Hepatocyte (in vitro differentiated cells): ENCODE measurements around the gene PDP2. TPM values are rescaled to one million over a fixed set of nuclear protein-coding genes. Genes with fewer than 3 reads are reported as not detected.

Experiments
- DNase-seq: peaks from one replicate; pipeline ENCODE4 v3.0.0-alpha.2; 2016; ENCODE audit warnings: low spot score
- H2AFZ ChIP-seq: fragments of 200-600 bp; sonication (generic); 2 replicates; pipeline ENCODE4 v1.6.0; 2016; ENCODE audit warnings: antibody characterized with exemption, mild to moderate bottlenecking
- H3K27ac ChIP-seq: fragments of 200-600 bp; sonication (generic); 2 replicates; pipeline ENCODE4 v1.5.1; 2016; ENCODE audit warnings: mild to moderate bottlenecking
- H3K27me3 ChIP-seq: fragments of 200-600 bp; sonication (generic); 2 replicates; pipeline ENCODE4 v1.6.1; 2016
- H3K36me3 ChIP-seq: fragments of 200-600 bp; sonication (generic); replicated peaks from 2 replicates; pipeline ENCODE4 v1.5.1; 2016; ENCODE audit warnings: low read depth; ENCODE audit not compliant: insufficient read depth
- H3K4me1 ChIP-seq: fragments of 200-600 bp; sonication (generic); 2 replicates; pipeline ENCODE4 v1.5.1; 2016; ENCODE audit warnings: mild to moderate bottlenecking, moderate library complexity; ENCODE audit not compliant: insufficient read depth
- H3K4me2 ChIP-seq: fragments of 200-600 bp; sonication (generic); 2 replicates; pipeline ENCODE4 v1.6.0; 2016
- H3K4me3 ChIP-seq: fragments of 200-600 bp; sonication (generic); 2 replicates; pipeline ENCODE4 v1.5.1; 2016; ENCODE audit warnings: mild to moderate bottlenecking
- H3K79me2 ChIP-seq: fragments of 200-600 bp; sonication (generic); 2 replicates; pipeline ENCODE4 v1.6.0; 2017; ENCODE audit warnings: mild to moderate bottlenecking
- H3K9me2 ChIP-seq: fragments of 200-600 bp; sonication (generic); replicated peaks from 2 replicates; pipeline ENCODE4 v1.6.0; 2017; ENCODE audit warnings: mild to moderate bottlenecking; ENCODE audit not compliant: insufficient read depth
- H3K9me3 ChIP-seq: fragments of 200-600 bp; sonication (generic); 2 replicates; pipeline ENCODE4 v1.5.1; 2016; ENCODE audit warnings: low read depth, mild to moderate bottlenecking
- H4K20me1 ChIP-seq: fragments of 200-600 bp; sonication (generic); 2 replicates; pipeline ENCODE4 v1.6.0; 2016; ENCODE audit warnings: mild to moderate bottlenecking; ENCODE audit not compliant: insufficient read depth, poor library complexity, severe bottlenecking
- EZH2 ChIP-seq: fragments of 200-600 bp; sonication (generic); IDR thresholded peaks from 2 replicates; pipeline ENCODE4 v1.6.1; 2016; ENCODE audit warnings: antibody characterized with exemption, mild to moderate bottlenecking, borderline replicate concordance
- EZH2phosphoT487 ChIP-seq: fragments of 200-600 bp; sonication (generic); IDR thresholded peaks from one replicate; pipeline ENCODE4 v1.6.1; 2018; ENCODE audit warnings: antibody characterized with exemption, mild to moderate bottlenecking, low read depth, moderate library complexity; ENCODE audit not compliant: unreplicated experiment, severe bottlenecking
- WGBS: methylation state at CpG from one replicate; pipeline ENCODE4 v1.1.6; 2016; ENCODE audit warnings: low lambda C conversion rate; ENCODE audit errors: missing lambda C conversion rate; 5-methylcytosine and 5-hydroxymethylcytosine counted together
- polyA plus RNA-seq: library from polyadenylated mRNA; unstranded; fragments of >200 nt; fragmentation: Nextera tagmentation; extraction: Ambion mirVana; gene quantifications from 2 replicates; pipeline ENCODE4 v1.2.1, GENCODE V29; 2016
- total RNA-seq: library from RNA; depleted of rRNA; stranded (reverse); fragments of >200 nt; gene quantifications from 2 replicates; pipeline ENCODE4 v1.2.3, GENCODE V29; 2014
- TF ChIP-seq, protein P1 (sequence below): fragments of 200-600 bp; sonication (generic); IDR thresholded peaks from 2 replicates; pipeline ENCODE4 v1.5.1; 2016; ENCODE audit warnings: antibody characterized with exemption, mild to moderate bottlenecking; ENCODE audit not compliant: poor library complexity

The PDP2 gene
- total and polyA plus RNA-seq, 2 experiments from 2014 or later, result 5.2 to 17.7 TPM

DNA sequence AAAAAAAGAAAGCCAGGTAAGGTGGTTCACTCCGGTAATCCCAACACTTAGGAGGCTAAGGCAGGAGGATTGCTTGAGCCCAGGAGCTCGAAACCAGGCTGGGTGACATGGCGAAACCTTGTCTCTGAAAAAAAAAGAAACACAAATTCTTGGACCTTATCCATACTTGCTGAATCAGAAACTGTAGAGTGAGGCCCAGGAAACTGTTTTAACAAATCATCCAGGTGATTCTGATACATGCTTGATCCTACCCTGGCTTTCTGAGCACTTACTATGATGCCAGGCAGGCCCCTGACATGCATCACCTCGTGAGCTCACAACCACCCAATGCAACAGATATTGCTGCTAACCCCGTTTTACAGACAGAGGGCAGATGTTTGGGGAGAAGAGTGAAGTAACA is 45.6 kb upstream of the PDP2 start:
- no peak for TF ChIP-seq EZH2phosphoT487
- TF ChIP-seq EZH2, result no peak
- TF ChIP-seq, protein P1, sequence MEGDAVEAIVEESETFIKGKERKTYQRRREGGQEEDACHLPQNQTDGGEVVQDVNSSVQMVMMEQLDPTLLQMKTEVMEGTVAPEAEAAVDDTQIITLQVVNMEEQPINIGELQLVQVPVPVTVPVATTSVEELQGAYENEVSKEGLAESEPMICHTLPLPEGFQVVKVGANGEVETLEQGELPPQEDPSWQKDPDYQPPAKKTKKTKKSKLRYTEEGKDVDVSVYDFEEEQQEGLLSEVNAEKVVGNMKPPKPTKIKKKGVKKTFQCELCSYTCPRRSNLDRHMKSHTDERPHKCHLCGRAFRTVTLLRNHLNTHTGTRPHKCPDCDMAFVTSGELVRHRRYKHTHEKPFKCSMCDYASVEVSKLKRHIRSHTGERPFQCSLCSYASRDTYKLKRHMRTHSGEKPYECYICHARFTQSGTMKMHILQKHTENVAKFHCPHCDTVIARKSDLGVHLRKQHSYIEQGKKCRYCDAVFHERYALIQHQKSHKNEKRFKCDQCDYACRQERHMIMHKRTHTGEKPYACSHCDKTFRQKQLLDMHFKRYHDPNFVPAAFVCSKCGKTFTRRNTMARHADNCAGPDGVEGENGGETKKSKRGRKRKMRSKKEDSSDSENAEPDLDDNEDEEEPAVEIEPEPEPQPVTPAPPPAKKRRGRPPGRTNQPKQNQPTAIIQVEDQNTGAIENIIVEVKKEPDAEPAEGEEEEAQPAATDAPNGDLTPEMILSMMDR, result no peak
- H3K4me2 ChIP-seq, result no peak overlapping the region
- H3K27ac ChIP-seq, result no peak overlapping the region
- H3K27me3 ChIP-seq, result peaks cover 5% of the 10 kb centered on the region
- H3K79me2 ChIP-seq, result peaks cover 4% of the 10 kb centered on the region
- no peak overlapping the region for H3K4me3 ChIP-seq
- no peaks in the 10 kb centered on the region for H3K36me3 ChIP-seq
- H4K20me1 ChIP-seq, result peaks cover 3% of the 10 kb centered on the region
- H2AFZ ChIP-seq, result no peak overlapping the region
- DNase-seq, result no peak
- no peaks in the 10 kb centered on the region for H3K9me2 ChIP-seq
- H3K4me1 ChIP-seq, result peaks cover 3% of the 10 kb centered on the region
- WGBS, result 85% methylated on average over 5 of the region's 5 CpGs
- no peaks in the 10 kb centered on the region for H3K9me3 ChIP-seq

DNA sequence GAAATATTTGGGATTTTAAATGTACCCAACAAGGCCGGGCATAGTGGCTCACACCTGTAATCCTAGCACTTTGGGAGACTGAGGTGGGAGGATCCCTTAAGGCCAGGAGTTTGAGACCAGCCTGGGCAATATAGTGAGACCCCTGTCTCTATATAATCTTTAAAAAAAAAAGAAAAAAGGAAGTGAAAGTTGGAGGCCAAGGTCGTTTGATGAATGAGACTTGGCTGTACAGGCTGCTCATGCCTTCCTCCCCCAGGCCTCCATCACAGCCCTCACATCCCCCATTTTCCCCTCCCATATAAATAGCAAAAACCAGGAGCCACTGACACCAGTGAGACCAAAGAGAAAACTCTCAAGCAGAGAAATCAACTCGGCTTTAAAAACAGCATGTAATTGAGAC is 39.4 kb upstream of the PDP2 start:
- Histone ChIP-seq H3K9me3 (no peaks in the 10 kb centered on the region), H3K79me2 (no peaks in the 10 kb centered on the region), H3K27me3 (peaks cover 32% of the 10 kb centered on the region), H3K4me1 (peaks cover 3% of the 10 kb centered on the region), H3K36me3 (no peaks in the 10 kb centered on the region), H3K9me2 (no peaks in the 10 kb centered on the region), H4K20me1 (no peaks in the 10 kb centered on the region), H2AFZ (no peak overlapping the region), H3K27ac (no peak overlapping the region), H3K4me3 (no peak overlapping the region), H3K4me2 (no peak overlapping the region)
- TF ChIP-seq EZH2, result no peak
- TF ChIP-seq, protein P1, result no peak
- no peak for TF ChIP-seq EZH2phosphoT487
- DNase-seq, result no peak
- 61% methylated on average over 3 of the region's 3 CpGs for WGBS

DNA sequence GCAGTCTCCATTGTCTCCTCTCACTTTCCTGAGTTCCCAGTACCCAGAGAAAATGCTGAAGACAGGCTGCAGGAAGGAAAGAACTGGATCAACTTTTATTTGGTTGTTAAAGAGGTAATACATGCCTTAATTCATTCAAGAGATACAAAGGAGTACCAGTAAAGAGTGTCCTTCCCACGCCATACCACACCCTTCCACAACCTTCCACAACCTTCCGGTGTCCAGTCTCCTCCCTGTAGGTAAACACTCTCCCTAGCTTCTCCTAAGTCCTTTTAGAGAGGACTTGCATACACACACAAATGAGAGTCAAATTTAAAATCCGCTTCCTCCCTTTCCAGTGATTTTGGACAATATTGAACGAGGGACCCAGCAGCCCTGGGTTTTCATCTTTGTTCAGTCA is 38.9 kb upstream of the PDP2 start:
- 82% methylated on average over 4 of the region's 4 CpGs for WGBS
- Histone ChIP-seq H3K9me3 (no peaks in the 10 kb centered on the region), H3K4me2 (no peak overlapping the region), H3K36me3 (no peaks in the 10 kb centered on the region), H3K27ac (no peak overlapping the region), H3K9me2 (no peaks in the 10 kb centered on the region), H3K79me2 (no peaks in the 10 kb centered on the region), H3K4me1 (peaks cover 3% of the 10 kb centered on the region), H3K27me3 (peaks cover 36% of the 10 kb centered on the region), H2AFZ (no peak overlapping the region), H3K4me3 (no peak overlapping the region), H4K20me1 (no peaks in the 10 kb centered on the region)
- TF ChIP-seq EZH2phosphoT487 (no peak), EZH2 (no peak)
- TF ChIP-seq, protein P1, result no peak
- no peak for DNase-seq

DNA sequence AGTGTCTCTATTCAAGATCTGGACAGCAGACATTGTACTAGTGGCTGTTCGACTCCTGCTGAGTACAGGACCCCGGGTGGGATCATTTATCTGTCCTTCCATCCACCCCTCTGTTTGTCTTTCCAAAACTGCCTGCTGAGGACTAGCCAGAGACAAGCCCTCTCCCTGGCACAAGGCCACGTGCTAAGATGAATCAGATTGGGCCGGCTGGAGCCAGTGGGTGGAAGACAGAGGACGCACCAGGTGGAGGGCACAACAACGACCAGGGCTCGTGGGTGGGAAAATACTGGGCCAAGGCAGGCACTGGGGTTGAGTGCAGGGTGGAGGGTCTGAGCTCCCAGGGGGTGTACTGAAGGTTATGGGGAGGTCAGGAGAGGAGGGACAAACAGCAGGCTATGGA is 37.5 kb upstream of the PDP2 start:
- H3K9me3 ChIP-seq, result no peaks in the 10 kb centered on the region
- H3K9me2 ChIP-seq, result no peaks in the 10 kb centered on the region
- no peak overlapping the region for H3K4me3 ChIP-seq
- no peak overlapping the region for H3K27ac ChIP-seq
- peaks cover 48% of the 10 kb centered on the region for H3K27me3 ChIP-seq
- no peaks in the 10 kb centered on the region for H3K79me2 ChIP-seq
- H3K4me2 ChIP-seq, result no peak overlapping the region
- no peak for TF ChIP-seq EZH2
- TF ChIP-seq EZH2phosphoT487, result no peak
- H4K20me1 ChIP-seq, result no peaks in the 10 kb centered on the region
- no peak for DNase-seq
- 82% methylated on average over 7 of the region's 7 CpGs for WGBS
- H2AFZ ChIP-seq, result no peak overlapping the region
- H3K4me1 ChIP-seq, result peaks cover 3% of the 10 kb centered on the region
- H3K36me3 ChIP-seq, result no peaks in the 10 kb centered on the region
